GM10847 (cell line): ENCODE data around the gene HS1BP3.

ENCODE experiments used
- POLR2A ChIP-seq: IDR thresholded peaks from 2 replicates; pipeline ENCODE4 v1.6.1; 2011; ENCODE audit not compliant: insufficient read length; ENCODE audit errors: extremely low read depth

Gene HS1BP3

GRCh38 chr2:20646446-20646845, 4.5 kb downstream of the HS1BP3 start:
- no peak for TF ChIP-seq POLR2A

GRCh38 chr2:20645761-20646160, 5.1 kb downstream of the HS1BP3 start:
- TF ChIP-seq POLR2A = no peak

- no peak for TF ChIP-seq POLR2A
Observed at GRCh38 chr2:20645301-20645701, 5.6 kb downstream of the HS1BP3 start.

- TF ChIP-seq POLR2A = no peak
Observed at GRCh38 chr2:20643826-20644225, 7.1 kb downstream of the HS1BP3 start.

- no peak for TF ChIP-seq POLR2A
Observed at GRCh38 chr2:20643060-20643459, 7.8 kb downstream of the HS1BP3 start.

GRCh38 chr2:20642055-20642971, 8.6 kb downstream of the HS1BP3 start:
- TF ChIP-seq POLR2A = no peak

GRCh38 chr2:20641123-20641985, 9.5 kb downstream of the HS1BP3 start:
- TF ChIP-seq POLR2A = no peak

- TF ChIP-seq POLR2A = no peak
Observed at GRCh38 chr2:20640411-20641122, 10.3 kb downstream of the HS1BP3 start.

- no peak for TF ChIP-seq POLR2A
Observed at GRCh38 chr2:20638646-20639430, 12.1 kb downstream of the HS1BP3 start.

GRCh38 chr2:20638014-20638413, 12.9 kb downstream of the HS1BP3 start:
- no peak for TF ChIP-seq POLR2A

- no peak for TF ChIP-seq POLR2A
Observed at GRCh38 chr2:20637147-20637546, 13.8 kb downstream of the HS1BP3 start.

- no peak for TF ChIP-seq POLR2A
Observed at GRCh38 chr2:20635675-20636584, 15.0 kb downstream of the HS1BP3 start.

GRCh38 chr2:20635113-20635510, 15.8 kb downstream of the HS1BP3 start:
- TF ChIP-seq POLR2A = no peak
